ENCODE measurements around the gene GIMAP5.

Gene GIMAP5

GRCh38 chr7:150737265-150738055 lies at the start of gene GIMAP5:
TSS of gene GIMAP5 (plus strand) at chr7:150737418. CDS start at chr7:150740885, 3,467 bp downstream.
- DNase-seq, result no peak

GRCh38 chr7:150688630-150689029 lies 48.6 kb upstream of the GIMAP5 start:
- DNase-seq, result no peak

- no peak for DNase-seq
Measured at GRCh38 chr7:150695654-150696053, 41.6 kb upstream of the GIMAP5 start.

GRCh38 chr7:150703209-150703608 lies 34.0 kb upstream of the GIMAP5 start:
- no peak for DNase-seq

GRCh38 chr7:150715293-150715692 lies 21.9 kb upstream of the GIMAP5 start:
- DNase-seq, result no peak

- DNase-seq, result no peak
Measured at GRCh38 chr7:150715738-150716137, 21.5 kb upstream of the GIMAP5 start.

- no peak for DNase-seq
Measured at GRCh38 chr7:150716368-150716767, 20.9 kb upstream of the GIMAP5 start, which contains the start of gene GIMAP1. TSS of gene GIMAP1 (plus strand) at chr7:150716613. CDS start at chr7:150719048, 2,435 bp downstream.

DNA sequence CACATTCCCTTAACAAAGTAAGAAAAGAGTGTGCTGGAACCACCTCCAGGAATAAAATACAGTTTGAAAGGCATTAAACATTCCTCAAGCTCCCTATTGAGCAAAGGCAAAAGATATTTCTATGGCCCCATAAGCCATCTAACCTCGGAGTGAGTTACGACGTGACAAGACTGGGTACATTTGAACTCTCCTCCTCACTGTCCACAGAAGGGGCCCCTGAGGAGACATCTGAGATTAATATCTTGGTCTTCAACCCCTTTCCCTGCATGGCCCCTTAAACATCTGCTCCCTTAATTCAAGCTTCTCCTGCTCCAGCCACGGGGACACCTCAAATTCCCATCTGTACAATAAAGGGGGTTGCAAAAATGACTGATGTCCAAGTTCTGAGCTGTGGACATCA lies 20.3 kb upstream of the GIMAP5 start:
- no peak for DNase-seq

DNA sequence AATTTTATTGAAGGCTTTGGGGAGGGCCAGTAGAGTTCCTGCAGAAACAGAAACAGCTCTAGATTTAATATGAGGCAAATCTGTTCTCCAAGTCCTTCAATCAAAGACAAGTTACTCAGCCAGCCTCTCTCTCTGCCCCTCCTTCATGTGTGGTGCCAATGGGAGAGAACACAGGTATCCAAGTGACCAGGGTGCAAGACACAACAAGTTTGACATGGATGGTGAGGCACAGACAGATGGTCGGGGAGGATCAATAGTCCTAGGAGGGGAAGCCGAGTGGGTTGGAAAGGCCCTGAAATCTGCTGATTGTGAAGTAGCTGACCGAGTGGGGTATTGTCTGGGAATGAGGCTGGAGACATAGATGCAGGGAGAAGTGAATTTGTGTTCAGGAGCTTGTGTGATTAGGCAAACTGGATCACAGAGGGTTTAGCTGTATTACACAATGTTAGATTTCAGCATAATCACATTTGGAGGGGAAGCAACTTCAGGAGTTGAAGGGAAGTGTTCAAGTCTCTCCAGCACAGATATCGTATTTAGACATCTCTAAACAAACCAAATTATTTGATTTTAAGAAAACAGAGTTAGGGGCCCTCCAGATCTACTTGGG lies 19.3 kb upstream of the GIMAP5 start:
- no peak for DNase-seq

DNA sequence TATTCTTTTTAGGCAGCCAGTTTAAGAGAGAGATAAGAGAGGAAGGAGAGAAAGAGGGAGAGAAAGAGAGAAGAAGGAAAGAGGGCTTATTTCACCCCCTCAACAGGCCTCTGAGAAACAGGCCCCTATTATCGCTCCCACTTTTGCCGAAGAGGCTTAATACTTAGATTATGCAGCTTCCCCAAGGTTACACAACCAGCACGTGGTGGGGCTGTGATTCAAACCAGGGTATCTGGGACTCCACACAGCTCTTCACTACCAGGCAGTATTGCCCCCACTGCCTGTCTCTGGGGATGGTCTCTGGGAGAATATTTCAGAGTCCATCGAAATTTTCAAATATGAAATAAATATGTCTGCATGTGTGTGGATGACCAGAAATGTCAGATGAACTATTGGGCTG lies 17.8 kb upstream of the GIMAP5 start:
- DNase-seq, result no peak

- DNase-seq, result no peak
Measured at GRCh38 chr7:150719960-150720891, 17.0 kb upstream of the GIMAP5 start.

DNA sequence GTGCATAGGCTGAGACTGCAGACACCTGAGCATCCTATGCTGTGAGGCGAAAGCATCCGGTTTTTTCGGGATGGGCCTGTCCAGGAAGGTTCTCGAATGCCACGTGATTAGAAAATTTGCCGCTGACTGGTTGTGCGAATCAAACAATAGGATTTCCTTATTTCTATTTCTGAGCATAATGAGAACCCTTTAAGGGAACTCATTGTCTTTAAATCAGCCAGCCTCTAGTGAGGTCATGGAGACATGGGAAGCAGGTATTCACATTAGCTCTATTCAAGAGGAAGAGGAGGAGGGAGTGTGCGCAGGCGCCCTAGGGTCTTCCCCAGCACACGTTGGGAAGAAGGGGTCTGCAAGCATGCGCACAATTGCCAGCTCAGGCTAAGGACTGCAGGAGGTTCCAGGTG lies 15.2 kb upstream of the GIMAP5 start:
- no peak for DNase-seq

DNA sequence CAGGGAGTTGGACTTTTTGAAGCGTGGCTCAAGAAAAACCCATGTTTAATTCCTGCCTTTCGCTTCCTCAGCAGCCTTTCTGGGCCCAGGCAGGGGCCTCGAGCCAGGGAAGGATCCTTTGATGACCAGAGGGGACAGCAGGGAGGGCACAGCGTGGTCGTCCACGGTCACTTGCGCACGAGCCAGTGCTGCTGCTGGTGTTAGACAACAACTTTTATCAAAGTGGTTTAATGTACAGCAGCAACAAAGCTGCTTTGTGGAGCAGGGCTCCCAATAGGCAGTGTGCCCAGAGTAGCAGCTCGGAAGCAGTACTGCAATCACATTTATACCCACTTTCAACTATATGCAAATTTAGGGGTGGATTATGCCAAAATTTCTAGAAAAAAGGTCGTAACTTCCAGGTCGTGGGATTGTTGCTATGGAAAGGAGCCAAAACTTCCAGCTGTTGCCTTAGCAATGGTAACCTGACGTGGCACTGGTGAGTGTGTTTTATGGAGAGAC lies 14.7 kb upstream of the GIMAP5 start:
- DNase-seq, result no peak

- no peak for DNase-seq
Measured at GRCh38 chr7:150723467-150723866, 13.8 kb upstream of the GIMAP5 start.

- no peak for DNase-seq
Measured at GRCh38 chr7:150727381-150727780, 9.8 kb upstream of the GIMAP5 start.

DNA sequence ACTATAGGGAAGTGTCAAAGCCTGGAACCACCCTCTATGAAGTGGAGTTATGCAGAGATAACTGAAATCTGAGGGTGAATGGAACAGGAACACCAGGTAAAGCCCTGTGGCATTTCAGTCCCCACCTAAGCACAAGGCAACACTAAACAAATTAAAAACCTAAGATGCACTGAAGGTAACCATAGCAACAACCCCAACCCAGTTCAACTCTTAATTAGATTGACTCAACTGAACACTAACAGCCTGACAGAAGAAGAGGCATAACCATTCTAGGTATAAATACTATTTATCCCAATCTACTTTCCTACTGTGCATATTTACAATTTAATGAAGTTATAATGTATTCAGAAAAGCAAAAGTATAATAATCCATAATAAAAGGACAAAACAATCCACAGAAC lies 9.2 kb upstream of the GIMAP5 start:
- no peak for DNase-seq

DNA sequence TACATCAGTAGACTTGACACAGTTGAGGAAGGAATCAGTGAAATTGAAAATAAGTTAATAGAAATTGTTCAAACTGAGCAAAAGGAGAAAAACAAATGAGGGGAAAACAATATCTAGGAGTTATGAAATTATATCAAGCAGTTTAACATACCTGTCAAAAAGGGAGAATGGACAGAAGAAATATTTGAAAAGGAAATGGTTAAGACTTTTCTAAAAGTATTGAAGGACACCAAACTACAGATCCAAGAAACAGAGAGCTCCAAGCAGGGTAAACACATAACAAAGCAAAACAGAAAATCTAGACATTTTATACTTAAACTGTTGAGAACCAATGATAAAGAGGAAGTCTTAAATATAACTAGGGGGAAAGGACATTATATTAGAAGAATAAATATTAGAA lies 8.6 kb upstream of the GIMAP5 start:
- DNase-seq, result no peak

GRCh38 chr7:150731916-150732315 lies 5.3 kb upstream of the GIMAP5 start:
- DNase-seq, result no peak

GRCh38 chr7:150732786-150733481 lies 4.3 kb upstream of the GIMAP5 start:
- DNase-seq, result no peak

DNA sequence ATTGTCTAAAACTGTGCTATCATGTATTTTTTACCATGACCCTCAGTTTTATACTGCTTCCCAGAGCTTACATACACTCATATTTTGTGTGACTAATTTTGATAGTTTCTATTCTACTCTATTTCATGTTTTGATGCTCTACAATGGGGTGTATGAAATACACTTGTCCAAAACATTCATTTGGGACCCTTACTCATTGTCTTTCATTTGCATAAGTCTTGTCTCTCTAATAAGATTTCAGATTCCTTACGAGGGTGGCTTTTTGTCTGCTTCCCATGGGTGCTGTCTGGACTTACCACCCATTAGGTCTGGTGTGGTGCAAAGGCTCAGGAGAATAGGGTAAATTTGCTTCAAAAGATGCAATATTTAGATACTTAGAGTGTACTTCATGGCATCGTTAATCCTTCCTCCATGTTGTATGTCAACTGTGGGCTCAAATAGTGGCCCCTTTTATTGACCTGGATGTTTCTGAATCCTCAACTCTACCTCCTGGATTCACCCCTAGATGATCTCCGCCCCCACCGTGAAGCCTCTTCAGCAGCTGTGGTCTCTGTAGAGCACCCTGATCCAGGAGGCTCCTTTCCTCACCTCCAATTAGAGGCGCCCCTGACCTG lies 3.6 kb upstream of the GIMAP5 start:
- DNase-seq, result no peak

DNA sequence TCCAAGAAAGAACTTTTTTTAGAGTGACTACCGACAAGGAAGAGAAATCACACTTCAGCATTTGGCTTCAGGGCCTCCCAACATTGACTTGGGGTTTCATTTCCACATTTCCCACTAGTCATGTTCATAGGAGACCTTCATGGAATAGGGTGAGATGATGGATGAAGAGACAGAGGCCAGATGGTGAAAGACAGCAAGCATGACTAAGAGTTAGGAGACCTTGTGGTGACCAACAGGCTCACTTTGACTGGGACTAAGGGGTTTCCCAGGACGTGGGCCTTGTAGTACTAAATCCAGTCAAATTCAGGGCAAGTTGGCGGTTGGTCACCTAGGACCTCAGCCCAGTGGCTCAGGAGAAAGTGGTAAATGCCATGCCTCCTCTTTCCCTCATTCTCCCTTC lies 3.0 kb upstream of the GIMAP5 start:
- DNase-seq, result no peak
